Right lobe of liver (tissue), 4 donors: ENCODE measurements around the gene PCYT1A.

ENCODE experiments used
- CTCF ChIP-seq, 4 donors: fragments of 200-600 bp in 3 of 4; fragments of 450-650 bp in 1 of 4; IDR thresholded peaks; one replicate each; pipeline versions ENCODE4 v1.5.1 to v1.8.0; 2016 to 2022; ENCODE audit warnings: antibody characterized with exemption in 4 of 4, mild to moderate bottlenecking in 2 of 4
- POLR2A ChIP-seq: fragments of 450-650 bp; IDR thresholded peaks from one replicate; pipeline ENCODE4 v1.6.1; 2017; ENCODE audit warnings: antibody characterized with exemption, mild to moderate bottlenecking
- donor health status: DM: no; HTN: no; CAD: no.
- donor health status: DM: no; HTN: no; CAD: no.
- donor health status: DM: no; HTN: yes; CAD: no.

DNA sequence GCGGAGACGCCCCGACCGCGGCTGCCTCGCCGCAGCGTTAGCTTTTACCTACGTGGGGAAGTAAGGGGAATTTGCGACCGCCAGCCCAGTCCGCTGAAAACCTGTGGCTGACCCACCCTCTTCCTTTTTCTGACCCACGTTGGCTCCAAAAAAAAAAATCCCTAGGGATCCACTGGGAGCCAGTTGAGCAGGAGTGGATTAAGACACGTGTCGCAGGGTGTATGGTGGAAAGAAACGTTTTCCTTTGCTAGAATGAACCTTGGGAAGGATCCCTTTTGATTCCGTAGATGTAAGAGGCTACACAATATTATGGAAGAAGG lies 575 bp upstream of the PCYT1A start:
- TF ChIP-seq CTCF (IDR thresholded peaks at IDR 0.05) = no peak
- no peak for TF ChIP-seq POLR2A
